CMK (cell line): ENCODE results near the gene PAK1.

ENCODE experiments used
- DNase-seq: peaks from one replicate; pipeline ENCODE4 v3.0.0-alpha.2; 2010; ENCODE audit warnings: low read depth

The PAK1 gene

GRCh38 chr11:77472991-77473800 lies 698 bp downstream of the PAK1 start:
- DNase-seq = peak; percentile 4

GRCh38 chr11:77471558-77472193 lies 2.2 kb downstream of the PAK1 start:
- no peak for DNase-seq

GRCh38 chr11:77470971-77471370 lies 2.9 kb downstream of the PAK1 start:
- DNase-seq = no peak

GRCh38 chr11:77470504-77470903 lies 3.4 kb downstream of the PAK1 start:
- DNase-seq = no peak

GRCh38 chr11:77468527-77468926 lies 5.4 kb downstream of the PAK1 start:
- DNase-seq = no peak

GRCh38 chr11:77467993-77468392 lies 5.9 kb downstream of the PAK1 start:
- DNase-seq = no peak

- DNase-seq = no peak
Measured at GRCh38 chr11:77467233-77467632, 6.7 kb downstream of the PAK1 start.

GRCh38 chr11:77457340-77457739 lies 16.6 kb downstream of the PAK1 start:
- DNase-seq = no peak

GRCh38 chr11:77455740-77456139 lies 18.2 kb downstream of the PAK1 start:
- DNase-seq = no peak

GRCh38 chr11:77454867-77455655 lies 18.8 kb downstream of the PAK1 start:
- DNase-seq = no peak

GRCh38 chr11:77450227-77450626 lies 23.7 kb downstream of the PAK1 start:
- DNase-seq = no peak

- no peak for DNase-seq
Measured at GRCh38 chr11:77449784-77450183, 24.1 kb downstream of the PAK1 start.

- no peak for DNase-seq
Measured at GRCh38 chr11:77449060-77449521, 24.8 kb downstream of the PAK1 start.

GRCh38 chr11:77448269-77448668 lies 25.6 kb downstream of the PAK1 start:
- DNase-seq = no peak

- DNase-seq = no peak
Measured at GRCh38 chr11:77446911-77447629, 26.8 kb downstream of the PAK1 start.

GRCh38 chr11:77444261-77444660 lies 29.6 kb downstream of the PAK1 start:
- DNase-seq = no peak

- DNase-seq = no peak
Measured at GRCh38 chr11:77442394-77443053, 31.4 kb downstream of the PAK1 start.

- no peak for DNase-seq
Measured at GRCh38 chr11:77441426-77441825, 32.5 kb downstream of the PAK1 start.

- DNase-seq = no peak
Measured at GRCh38 chr11:77440678-77441077, 33.2 kb downstream of the PAK1 start.

GRCh38 chr11:77438487-77438886 lies 35.4 kb downstream of the PAK1 start:
- no peak for DNase-seq

GRCh38 chr11:77436969-77437368 lies 36.9 kb downstream of the PAK1 start:
- DNase-seq = no peak

- no peak for DNase-seq
Measured at GRCh38 chr11:77436506-77436905, 37.4 kb downstream of the PAK1 start.
